ENCODE results near the gene DPH6. TPM values are rescaled to one million over a fixed set of nuclear protein-coding genes. Genes with fewer than 3 reads are reported as not detected.

Gene DPH6
- total and polyA plus RNA-seq, 4 donors = 3.4 to 14.3 (median 10.4) TPM

- Histone ChIP-seq H3K4me3 (ENCODE audit: low read depth in 1 of 3, low read length in 3 of 3) (no peak overlapping the region), H3K36me3 (ENCODE audit: control insufficient read depth in 4 of 4, insufficient read depth in 3 of 4, low read depth in 1 of 4, low read length in 3 of 4) (no peaks in the 10 kb centered on the region), H3K4me1 (ENCODE audit: control insufficient read depth in 4 of 4, insufficient read depth in 4 of 4, low read length in 3 of 4) (no peaks in the 10 kb centered on the region), H3K9ac (ENCODE audit: low read depth in 1 of 2, low read length in 2 of 2) (no peak overlapping the region), H3K9me3 (ENCODE audit: control insufficient read depth in 4 of 4, low read length in 3 of 4) (peaks cover 0 to 4% (median 1%) of the 10 kb centered on the region in 4 donors), H3K27me3 (ENCODE audit: control insufficient read depth in 4 of 4, insufficient read depth in 4 of 4, low read length in 3 of 4) (no peaks in the 10 kb centered on the region), H3K27ac (ENCODE audit: low read depth in 1 of 2, low read length in 2 of 2) (no peak overlapping the region)
- WGBS = 90% methylated on average over 3 of the region's 3 CpGs
- TF ChIP-seq ZBTB33 (IDR thresholded peaks at IDR 0.05) = no peak
- no peak for TF ChIP-seq HNF4G (IDR thresholded peaks at IDR 0.05)
- TF ChIP-seq NR2F2 (IDR thresholded peaks at IDR 0.05) = no peak
- no peak for TF ChIP-seq FOXA2 (IDR thresholded peaks at IDR 0.05)
- TF ChIP-seq RAD21 (IDR thresholded peaks at IDR 0.05) = no peak
- TF ChIP-seq YY1 (IDR thresholded peaks at IDR 0.05) = no peak
- no peak for TF ChIP-seq FOXA1 (IDR thresholded peaks at IDR 0.05)
- no peak for TF ChIP-seq REST (IDR thresholded peaks at IDR 0.05)
- TF ChIP-seq TAF1 (conservative IDR thresholded peaks at IDR 0.05) = no peak
- TF ChIP-seq RXRA (IDR thresholded peaks at IDR 0.05) = no peak
- DNase-seq (ENCODE audit: low spot score) = no peak
Measured at GRCh38 chr15:35491173-35491572, 54.8 kb downstream of the DPH6 start.

GRCh38 chr15:35490511-35490910 is 55.5 kb downstream of the DPH6 start:
- Histone ChIP-seq H3K9ac (ENCODE audit: low read depth in 1 of 2, low read length in 2 of 2) (no peak overlapping the region), H3K4me3 (ENCODE audit: low read depth in 1 of 3, low read length in 3 of 3) (no peak overlapping the region), H3K9me3 (ENCODE audit: control insufficient read depth in 4 of 4, low read length in 3 of 4) (peaks cover 0 to 4% (median 1%) of the 10 kb centered on the region in 4 donors), H3K4me1 (ENCODE audit: control insufficient read depth in 4 of 4, insufficient read depth in 4 of 4, low read length in 3 of 4) (no peaks in the 10 kb centered on the region), H3K36me3 (ENCODE audit: control insufficient read depth in 4 of 4, insufficient read depth in 3 of 4, low read depth in 1 of 4, low read length in 3 of 4) (no peaks in the 10 kb centered on the region), H3K27me3 (ENCODE audit: control insufficient read depth in 4 of 4, insufficient read depth in 4 of 4, low read length in 3 of 4) (no peaks in the 10 kb centered on the region), H3K27ac (ENCODE audit: low read depth in 1 of 2, low read length in 2 of 2) (no peak overlapping the region)
- 95% methylated on average over 4 of the region's 4 CpGs for WGBS
- no peak for DNase-seq (ENCODE audit: low spot score)
- TF ChIP-seq MAX (IDR thresholded peaks at IDR 0.05) (no peak), ATF3 (IDR thresholded peaks at IDR 0.05) (no peak), SP1 (IDR thresholded peaks at IDR 0.05) (no peak), ZBTB33 (IDR thresholded peaks at IDR 0.05) (no peak), RXRA (IDR thresholded peaks at IDR 0.05) (no peak), TAF1 (conservative IDR thresholded peaks at IDR 0.05) (no peak), FOXA1 (IDR thresholded peaks at IDR 0.05) (no peak), EGR1 (IDR thresholded peaks at IDR 0.05; ENCODE audit: low read depth in 2 of 2) (no peak), RAD21 (IDR thresholded peaks at IDR 0.05) (no peak), YY1 (IDR thresholded peaks at IDR 0.05) (no peak), HNF4G (IDR thresholded peaks at IDR 0.05) (no peak), FOXA2 (IDR thresholded peaks at IDR 0.05) (no peak), JUND (IDR thresholded peaks at IDR 0.05) (no peak), NR2F2 (IDR thresholded peaks at IDR 0.05) (no peak), CTCF (IDR thresholded peaks at IDR 0.05; ENCODE audit: low read depth, low read length, missing input control) (no peak), HNF4A (conservative IDR thresholded peaks at IDR 0.05) (no peak)
